GM12878 (cell line): ENCODE data around the gene GRM6. TPM values are rescaled to one million over a fixed set of nuclear protein-coding genes. Genes with fewer than 3 reads are reported as not detected.

Experiments used
- CHD4 ChIP-seq: fragments of 200-600 bp; sonication (generic); IDR thresholded peaks from 2 replicates; pipeline ENCODE4 v1.6.1; 2016; ENCODE audit warnings: mild to moderate bottlenecking
- HDGF ChIP-seq: fragments of 450-650 bp; IDR thresholded peaks from 2 replicates; pipeline ENCODE4 v1.6.1; 2016; ENCODE audit warnings: antibody characterized with exemption
- IRF5 ChIP-seq: fragments of 450-650 bp; IDR thresholded peaks from 2 replicates; pipeline ENCODE4 v1.6.1; 2017; ENCODE audit warnings: borderline replicate concordance
- MAX ChIP-seq: IDR thresholded peaks from 2 replicates; pipeline ENCODE4 v1.6.1; 2012; ENCODE audit warnings: low read depth, low read length, improper control_type of control experiment
- MTA3 ChIP-seq: IDR thresholded peaks from 2 replicates; pipeline ENCODE4 v1.6.1; 2012; ENCODE audit warnings: low read length, inconsistent platforms, borderline replicate concordance
- MXI1 ChIP-seq: fragments of 150-350 bp; IDR thresholded peaks from 2 replicates; pipeline ENCODE4 v1.6.1; 2011; ENCODE audit warnings: low read depth, mild to moderate bottlenecking, inconsistent platforms, low read length, improper control_type of control experiment
- PKNOX1 ChIP-seq: fragments of 450-650 bp; IDR thresholded peaks from 2 replicates; pipeline ENCODE4 v1.6.1; 2016; ENCODE audit warnings: mild to moderate bottlenecking
- RAD21 ChIP-seq: IDR thresholded peaks from 2 replicates; pipeline ENCODE4 v1.6.1; 2011; ENCODE audit warnings: mild to moderate bottlenecking, low read depth, low read length, moderate library complexity; ENCODE audit not compliant: insufficient read depth
- polyA plus RNA-seq, 11 experiments: library from polyadenylated mRNA; depleted of rRNA in 4 of 11; unstranded in 6 of 11; stranded (reverse) in 5 of 11; fragments of >200 nt; fragmentation: Nextera tagmentation in 4 of 11; fragmentation: Illumina TruSeq in 1 of 11; extraction: Ambion mirVana in 4 of 11; extraction: Trizol in 1 of 11; gene quantifications; 1 replicate in 1 of 11; 2 replicates in 10 of 11; pipeline versions ENCODE4 v1.2.1 to v1.2.3, GENCODE V29; 2011 to 2016; ENCODE audit warnings: inconsistent platforms in 2 of 11, missing spikeins in 2 of 11, low read depth in 1 of 11
- total RNA-seq, 4 experiments: library from RNA; depleted of rRNA in 3 of 4; stranded (reverse); fragments of >200 nt in 3 of 4; fragmentation: Illumina TruSeq in 1 of 4; extraction: Trizol in 1 of 4; gene quantifications; 2 replicates each; pipeline versions ENCODE4 v1.2.1 to v1.2.3, GENCODE V29; 2013 to 2021
- TF ChIP-seq, protein P1 (sequence below): IDR thresholded peaks from 2 replicates; pipeline ENCODE4 v1.6.1; 2011; ENCODE audit warnings: borderline replicate concordance, low read depth, mild to moderate bottlenecking, moderate library complexity, low read length; ENCODE audit not compliant: insufficient read depth, poor library complexity, severe bottlenecking
- TF ChIP-seq, protein P2 (sequence below): fragments of 150-350 bp; IDR thresholded peaks from 2 replicates; pipeline ENCODE4 v1.6.1; 2016; ENCODE audit warnings: low read depth, low read length

GRM6 gene
- total and polyA plus RNA-seq, 10 of the 15 experiments (the other 5 are each of a cell fraction or from before 2014, with no cell fraction given) = not detected

GRCh38 chr5:178990491-178990890 lies 4.6 kb downstream of the GRM6 start (continued):
- TF ChIP-seq, protein P1, sequence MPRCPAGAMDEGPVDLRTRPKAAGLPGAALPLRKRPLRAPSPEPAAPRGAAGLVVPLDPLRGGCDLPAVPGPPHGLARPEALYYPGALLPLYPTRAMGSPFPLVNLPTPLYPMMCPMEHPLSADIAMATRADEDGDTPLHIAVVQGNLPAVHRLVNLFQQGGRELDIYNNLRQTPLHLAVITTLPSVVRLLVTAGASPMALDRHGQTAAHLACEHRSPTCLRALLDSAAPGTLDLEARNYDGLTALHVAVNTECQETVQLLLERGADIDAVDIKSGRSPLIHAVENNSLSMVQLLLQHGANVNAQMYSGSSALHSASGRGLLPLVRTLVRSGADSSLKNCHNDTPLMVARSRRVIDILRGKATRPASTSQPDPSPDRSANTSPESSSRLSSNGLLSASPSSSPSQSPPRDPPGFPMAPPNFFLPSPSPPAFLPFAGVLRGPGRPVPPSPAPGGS = no peak
- TF ChIP-seq MTA3 (no peak), IRF5 (no peak), HDGF (no peak), PKNOX1 (no peak), CHD4 (no peak), MXI1 (no peak), RAD21 (no peak), MAX (no peak)
- TF ChIP-seq, protein P2, sequence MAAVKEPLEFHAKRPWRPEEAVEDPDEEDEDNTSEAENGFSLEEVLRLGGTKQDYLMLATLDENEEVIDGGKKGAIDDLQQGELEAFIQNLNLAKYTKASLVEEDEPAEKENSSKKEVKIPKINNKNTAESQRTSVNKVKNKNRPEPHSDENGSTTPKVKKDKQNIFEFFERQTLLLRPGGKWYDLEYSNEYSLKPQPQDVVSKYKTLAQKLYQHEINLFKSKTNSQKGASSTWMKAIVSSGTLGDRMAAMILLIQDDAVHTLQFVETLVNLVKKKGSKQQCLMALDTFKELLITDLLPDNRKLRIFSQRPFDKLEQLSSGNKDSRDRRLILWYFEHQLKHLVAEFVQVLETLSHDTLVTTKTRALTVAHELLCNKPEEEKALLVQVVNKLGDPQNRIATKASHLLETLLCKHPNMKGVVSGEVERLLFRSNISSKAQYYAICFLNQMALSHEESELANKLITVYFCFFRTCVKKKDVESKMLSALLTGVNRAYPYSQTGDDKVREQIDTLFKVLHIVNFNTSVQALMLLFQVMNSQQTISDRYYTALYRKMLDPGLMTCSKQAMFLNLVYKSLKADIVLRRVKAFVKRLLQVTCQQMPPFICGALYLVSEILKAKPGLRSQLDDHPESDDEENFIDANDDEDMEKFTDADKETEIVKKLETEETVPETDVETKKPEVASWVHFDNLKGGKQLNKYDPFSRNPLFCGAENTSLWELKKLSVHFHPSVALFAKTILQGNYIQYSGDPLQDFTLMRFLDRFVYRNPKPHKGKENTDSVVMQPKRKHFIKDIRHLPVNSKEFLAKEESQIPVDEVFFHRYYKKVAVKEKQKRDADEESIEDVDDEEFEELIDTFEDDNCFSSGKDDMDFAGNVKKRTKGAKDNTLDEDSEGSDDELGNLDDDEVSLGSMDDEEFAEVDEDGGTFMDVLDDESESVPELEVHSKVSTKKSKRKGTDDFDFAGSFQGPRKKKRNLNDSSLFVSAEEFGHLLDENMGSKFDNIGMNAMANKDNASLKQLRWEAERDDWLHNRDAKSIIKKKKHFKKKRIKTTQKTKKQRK = no peak
- TF ChIP-seq, all 136 proteins: peak for 0
